Spinal cord (tissue), 10 donors: ENCODE data around the gene NAP1L5. TPM values are rescaled to one million over a fixed set of nuclear protein-coding genes. Genes with fewer than 3 reads are reported as not detected.
A peak's percentile ranks its signal among the peaks of the same experiment; 100 is the strongest.

ENCODE experiments used
- DNase-seq, 6 donors: peaks; one replicate each; pipeline versions ENCODE4 v3.0.0 to v3.0.0-alpha.2; 2013 to 2015; ENCODE audit warnings: low spot score in 6 of 6, low read depth in 4 of 6
- H3K27ac ChIP-seq: one replicate; pipeline ENCODE4 v1.5.1; 2013; ENCODE audit warnings: low read depth, low read length, control low read depth
- H3K27me3 ChIP-seq: one replicate; pipeline ENCODE4 v1.6.1; 2013; ENCODE audit warnings: low read length; ENCODE audit not compliant: control insufficient read depth, insufficient read depth
- H3K36me3 ChIP-seq: one replicate; pipeline ENCODE4 v1.6.1; 2013; ENCODE audit warnings: low read length; ENCODE audit not compliant: control insufficient read depth, insufficient read depth
- H3K4me1 ChIP-seq: one replicate; pipeline ENCODE4 v1.6.1; 2013; ENCODE audit warnings: low read length; ENCODE audit not compliant: control insufficient read depth, insufficient read depth
- H3K4me3 ChIP-seq: one replicate; pipeline ENCODE4 v1.5.1; 2013; ENCODE audit warnings: low read depth, low read length, control low read depth
- H3K9me3 ChIP-seq: one replicate; pipeline ENCODE4 v1.6.1; 2013; ENCODE audit warnings: low read length; ENCODE audit not compliant: control insufficient read depth, insufficient read depth
- WGBS: methylation state at CpG from one replicate; pipeline ENCODE4 v1.1.5; 2013; ENCODE audit warnings: missing lambda C conversion rate; ENCODE audit not compliant: insufficient coverage; 5-methylcytosine and 5-hydroxymethylcytosine counted together
- long read RNA-seq, 4 donors: transcript quantifications; one replicate each; lab custom pipeline, GENCODE V29; 2026
- polyA plus RNA-seq, 2 donors: library from polyadenylated mRNA; unstranded; fragments of 120-200 nt; gene quantifications; one replicate each; pipeline ENCODE4 v1.2.1, GENCODE V29; 2013; ENCODE audit not compliant: insufficient read length in 2 of 2
- total RNA-seq, 2 donors: library from RNA; depleted of rRNA in 1 of 2; stranded (reverse); fragments of 120-200 nt in 1 of 2; fragments of >200 nt in 1 of 2; gene quantifications; one replicate each; pipeline versions ENCODE4 v1.2.3 to v1.2.4, GENCODE V29; 2013 to 2014
- donor health status: healthy.

NAP1L5 gene
- 100 to 1,000 TPM in 1 of 2 donors, 10 to 100 TPM in 1; 37.7 to 166 TPM for total RNA-seq
- 100 to 1,000 TPM; 199 to 255 TPM for polyA plus RNA-seq
- long read RNA-seq, donor 1, transcript NAP1L5-201 (1 exons, 1,915 nt) = major isoform, 183 of 183 reads
- long read RNA-seq, donor 1, partial matches to known transcripts = 0 of 183 reads
- long read RNA-seq, donor 1, other reads (novel, unspliced or antisense) = 0 of 183 reads
- long read RNA-seq, donor 2, transcript NAP1L5-201 (1 exons, 1,915 nt) = major isoform, 64 of 64 reads
- long read RNA-seq, donor 2, partial matches to known transcripts = 0 of 64 reads
- long read RNA-seq, donor 2, other reads (novel, unspliced or antisense) = 0 of 64 reads
- long read RNA-seq, donor 3, transcript NAP1L5-201 (1 exons, 1,915 nt) = major isoform, 82 of 82 reads
- long read RNA-seq, donor 3, partial matches to known transcripts = 0 of 82 reads
- long read RNA-seq, donor 3, other reads (novel, unspliced or antisense) = 0 of 82 reads
- long read RNA-seq, donor 4, transcript NAP1L5-201 (1 exons, 1,915 nt) = major isoform, 10 of 10 reads
- long read RNA-seq, donor 4, partial matches to known transcripts = 0 of 10 reads
- long read RNA-seq, donor 4, other reads (novel, unspliced or antisense) = 0 of 10 reads

- H3K27ac ChIP-seq = peak within 1 kb of the TSS; percentile 81
- H3K36me3 ChIP-seq = peaks cover 13% of the 10 kb centered on the region
- peak in 3 of 6 donors; percentile 54 to 91 (median 85) for DNase-seq
- 47% methylated on average over 36 of the region's 40 CpGs for WGBS
- no peaks in the 10 kb centered on the region for H3K27me3 ChIP-seq
- H3K9me3 ChIP-seq = no peaks in the 10 kb centered on the region
- peak within 1 kb of the TSS; percentile 73 for H3K4me3 ChIP-seq
- H3K4me1 ChIP-seq = peaks cover 6% of the 10 kb centered on the region
Observed at GRCh38 chr4:88697588-88698329, at the start of gene NAP1L5. Gene NAP1L5 (minus strand): TSS chr4:88697829. CDS start chr4:88697754, 75 bp downstream.

GRCh38 chr4:88747351-88747750, 49.7 kb upstream of the NAP1L5 start:
- Histone ChIP-seq H3K27ac (no peak overlapping the region), H3K36me3 (peaks cover 21% of the 10 kb centered on the region)

GRCh38 chr4:88746206-88746605, 48.6 kb upstream of the NAP1L5 start:
- Histone ChIP-seq H3K4me1 (no peaks in the 10 kb centered on the region), H3K27me3 (no peaks in the 10 kb centered on the region), H3K9me3 (no peaks in the 10 kb centered on the region), H3K27ac (no peak overlapping the region), H3K4me3 (no peak overlapping the region), H3K36me3 (peaks cover 21% of the 10 kb centered on the region)
- WGBS = 83% methylated on average over 3 of the region's 5 CpGs
- DNase-seq = no peak

More at GRCh38 chr4:88747351-88747750, 49.7 kb upstream of the NAP1L5 start:
- DNase-seq = no peak
- 93% methylated on average over 7 of the region's 7 CpGs for WGBS
- H3K4me1 ChIP-seq = no peaks in the 10 kb centered on the region
- H3K9me3 ChIP-seq = no peaks in the 10 kb centered on the region
- no peaks in the 10 kb centered on the region for H3K27me3 ChIP-seq
- H3K4me3 ChIP-seq = no peak overlapping the region

GRCh38 chr4:88745581-88746163, 48.0 kb upstream of the NAP1L5 start:
- WGBS = no CpG with 5 or more reads among the region's 1 CpG

GRCh38 chr4:88745175-88745574, 47.5 kb upstream of the NAP1L5 start:
- no peaks in the 10 kb centered on the region for H3K4me1 ChIP-seq
- DNase-seq = no peak
- H3K27me3 ChIP-seq = no peaks in the 10 kb centered on the region
- no peak overlapping the region for H3K27ac ChIP-seq
- WGBS = 80% methylated on average over 1 of the region's 1 CpG
- H3K9me3 ChIP-seq = no peaks in the 10 kb centered on the region
- H3K4me3 ChIP-seq = no peak overlapping the region
- peaks cover 17% of the 10 kb centered on the region for H3K36me3 ChIP-seq

More at GRCh38 chr4:88745581-88746163, 48.0 kb upstream of the NAP1L5 start:
- no peak overlapping the region for H3K4me3 ChIP-seq
- H3K4me1 ChIP-seq = no peaks in the 10 kb centered on the region
- peaks cover 21% of the 10 kb centered on the region for H3K36me3 ChIP-seq
- no peaks in the 10 kb centered on the region for H3K27me3 ChIP-seq
- H3K9me3 ChIP-seq = no peaks in the 10 kb centered on the region
- no peak overlapping the region for H3K27ac ChIP-seq
- no peak for DNase-seq

- peaks cover 11% of the 10 kb centered on the region for H3K36me3 ChIP-seq
- H3K27ac ChIP-seq = no peak overlapping the region
- DNase-seq = no peak
- no CpG with 5 or more reads among the region's 3 CpGs for WGBS
- no peak overlapping the region for H3K4me3 ChIP-seq
- no peaks in the 10 kb centered on the region for H3K27me3 ChIP-seq
- no peaks in the 10 kb centered on the region for H3K9me3 ChIP-seq
- no peaks in the 10 kb centered on the region for H3K4me1 ChIP-seq
Observed at GRCh38 chr4:88744609-88745008, 47.0 kb upstream of the NAP1L5 start.

- Histone ChIP-seq H3K4me1 (no peaks in the 10 kb centered on the region), H3K27ac (no peak overlapping the region), H3K36me3 (peaks cover 9% of the 10 kb centered on the region), H3K4me3 (no peak overlapping the region), H3K27me3 (no peaks in the 10 kb centered on the region), H3K9me3 (no peaks in the 10 kb centered on the region)
- no peak for DNase-seq
- no CpG with 5 or more reads among the region's 3 CpGs for WGBS
Observed at GRCh38 chr4:88743696-88744095, 46.1 kb upstream of the NAP1L5 start.

GRCh38 chr4:88742561-88742960, 44.9 kb upstream of the NAP1L5 start:
- Histone ChIP-seq H3K9me3 (no peaks in the 10 kb centered on the region), H3K27me3 (no peaks in the 10 kb centered on the region), H3K27ac (no peak overlapping the region), H3K36me3 (peaks cover 10% of the 10 kb centered on the region), H3K4me3 (no peak overlapping the region), H3K4me1 (no peaks in the 10 kb centered on the region)
- WGBS = 80% methylated on average over 2 of the region's 2 CpGs
- DNase-seq = no peak

- no peak overlapping the region for H3K27ac ChIP-seq
- no peak overlapping the region for H3K4me3 ChIP-seq
- H3K36me3 ChIP-seq = peaks cover 8% of the 10 kb centered on the region
- no peak for DNase-seq
- WGBS = 88% methylated on average over 3 of the region's 4 CpGs
- no peaks in the 10 kb centered on the region for H3K4me1 ChIP-seq
- no peaks in the 10 kb centered on the region for H3K9me3 ChIP-seq
- no peaks in the 10 kb centered on the region for H3K27me3 ChIP-seq
Observed at GRCh38 chr4:88738180-88738579, 40.6 kb upstream of the NAP1L5 start.
